BLaER1 treated with 17β-estradiol and CSF1 and Interleukin-3, amounts not matched to agents 10 nM and 100 nM (cell line): ENCODE measurements around the gene MAP3K2.

Experiments used
- H3K27ac ChIP-seq, 11 experiments: shearing (Covaris generic); formaldehyde crosslinking; 2 replicates each; pipeline ENCODE4 v1.8.1; 2022
- H3K27me3 ChIP-seq, 11 experiments: shearing (Covaris generic); formaldehyde crosslinking; 2 replicates each; pipeline ENCODE4 v1.8.1; 2022
- H3K36me3 ChIP-seq, 11 experiments: shearing (Covaris generic); formaldehyde crosslinking; 2 replicates each; pipeline ENCODE4 v1.8.1; 2022
- H3K4me1 ChIP-seq, 10 experiments: shearing (Covaris generic); formaldehyde crosslinking; 2 replicates each; pipeline ENCODE4 v1.8.1; 2022
- H3K4me2 ChIP-seq, 11 experiments: shearing (Covaris generic); formaldehyde crosslinking; 2 replicates each; pipeline ENCODE4 v1.8.1; 2022
- H3K4me3 ChIP-seq, 10 experiments: shearing (Covaris generic); formaldehyde crosslinking; 2 replicates each; pipeline ENCODE4 v1.8.1; 2022
- H3K9ac ChIP-seq, 11 experiments: shearing (Covaris generic); formaldehyde crosslinking; 2 replicates each; pipeline ENCODE4 v1.8.1; 2022
- H3K9me3 ChIP-seq, 11 experiments: shearing (Covaris generic); formaldehyde crosslinking; replicated peaks in 1 of 11; 2 replicates each; pipeline ENCODE4 v1.8.1; 2022
- H4K20me1 ChIP-seq, 11 experiments: shearing (Covaris generic); formaldehyde crosslinking; 2 replicates each; pipeline ENCODE4 v1.8.1; 2022
- Cebpa-rat ChIP-seq, 11 experiments: shearing (Covaris generic); IDR thresholded peaks; 2 replicates each; pipeline ENCODE4 v1.8.1; 2022

The MAP3K2 gene

GRCh38 chr2:127256381-127256780 is 131.4 kb downstream of the MAP3K2 start:
- no peak for TF ChIP-seq Cebpa-rat (IDR thresholded peaks at IDR 0.05)
- Histone ChIP-seq H4K20me1 (peaks cover 0 to 10% (median 0%) of the 10 kb centered on the region in 11 experiments; a peak in 2 of 22 replicates), H3K4me2 (no peak overlapping the region; a peak in 1 of 22 replicates)

DNA sequence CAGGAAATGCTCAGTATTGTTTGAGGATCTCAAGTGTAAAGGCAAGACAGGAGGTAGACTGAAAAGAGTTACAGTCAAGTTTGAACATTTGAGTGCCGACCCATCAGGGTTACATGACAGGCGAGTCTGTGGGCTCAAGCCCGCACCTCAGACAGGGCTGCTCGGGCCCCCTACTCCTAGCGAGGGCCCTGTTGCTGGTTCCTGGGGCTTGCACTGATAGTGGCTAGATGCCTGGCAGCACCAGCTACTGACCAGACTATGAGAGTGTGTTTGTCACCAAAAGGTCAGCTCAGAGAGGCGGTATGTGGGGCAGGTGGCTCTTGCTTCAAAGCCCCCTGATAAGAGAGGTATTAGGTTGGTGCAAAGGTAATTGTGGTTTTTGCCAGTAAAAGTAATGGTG is 132.1 kb downstream of the MAP3K2 start:
- H3K4me1 ChIP-seq = peaks cover 0 to 7% (median 0%) of the 10 kb centered on the region in 10 experiments; a peak in 2 of 20 replicates
- TF ChIP-seq Cebpa-rat (IDR thresholded peaks at IDR 0.05) = no peak
- H3K36me3 ChIP-seq = peaks cover 47 to 67% (median 57%) of the 10 kb centered on the region in 11 experiments
- peaks cover 0 to 10% (median 0%) of the 10 kb centered on the region in 11 experiments; a peak in 2 of 22 replicates for H4K20me1 ChIP-seq
- H3K27ac ChIP-seq = no peak overlapping the region
- H3K27me3 ChIP-seq = no peaks in the 10 kb centered on the region
- H3K9ac ChIP-seq = no peak overlapping the region
- H3K4me3 ChIP-seq = no peak overlapping the region
- H3K4me2 ChIP-seq = no peak overlapping the region
- no peaks in the 10 kb centered on the region for H3K9me3 ChIP-seq

More at GRCh38 chr2:127256381-127256780, 131.4 kb downstream of the MAP3K2 start:
- no peak overlapping the region for H3K4me3 ChIP-seq
- H3K9me3 ChIP-seq = no peaks in the 10 kb centered on the region
- H3K36me3 ChIP-seq = peaks cover 53 to 73% (median 62%) of the 10 kb centered on the region in 11 experiments
- H3K27me3 ChIP-seq = no peaks in the 10 kb centered on the region
- H3K9ac ChIP-seq = no peak overlapping the region
- peaks cover 0 to 7% (median 0%) of the 10 kb centered on the region in 10 experiments; a peak in 2 of 20 replicates for H3K4me1 ChIP-seq
- H3K27ac ChIP-seq = no peak overlapping the region

DNA sequence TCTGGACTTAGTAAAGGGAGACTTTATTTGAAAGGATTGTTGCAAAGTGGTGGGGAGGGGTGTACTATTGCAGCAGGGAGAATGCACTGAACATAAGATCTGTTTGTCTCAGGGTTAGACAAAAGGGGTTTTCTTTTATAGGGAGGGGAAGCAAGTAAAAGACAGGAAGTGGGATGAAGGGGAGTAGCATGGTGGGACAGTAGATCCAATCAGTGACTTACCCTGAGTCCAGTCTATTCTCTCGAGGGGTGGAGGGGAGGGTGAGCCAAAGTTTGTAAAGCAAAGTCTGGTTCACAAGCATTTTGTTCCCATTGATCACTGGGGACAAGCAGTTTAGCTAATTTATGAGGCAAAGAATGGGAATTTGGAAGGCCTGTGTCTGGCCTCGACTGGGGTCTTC is 132.6 kb downstream of the MAP3K2 start:
- Histone ChIP-seq H3K4me1 (peaks cover 0 to 7% (median 0%) of the 10 kb centered on the region in 10 experiments; a peak in 2 of 20 replicates), H4K20me1 (peaks cover 0 to 10% (median 0%) of the 10 kb centered on the region in 11 experiments; a peak in 2 of 22 replicates), H3K27ac (no peak overlapping the region), H3K4me2 (no peak overlapping the region), H3K27me3 (no peaks in the 10 kb centered on the region), H3K36me3 (peaks cover 41 to 61% (median 51%) of the 10 kb centered on the region in 11 experiments), H3K9me3 (no peaks in the 10 kb centered on the region), H3K9ac (no peak overlapping the region), H3K4me3 (no peak overlapping the region)
- TF ChIP-seq Cebpa-rat (IDR thresholded peaks at IDR 0.05) = no peak

GRCh38 chr2:127254386-127254981 is 133.3 kb downstream of the MAP3K2 start:
- TF ChIP-seq Cebpa-rat (IDR thresholded peaks at IDR 0.05) = no peak
- H3K36me3 ChIP-seq = peaks cover 34 to 54% (median 45%) of the 10 kb centered on the region in 11 experiments
- no peak overlapping the region for H3K9ac ChIP-seq
- H3K4me3 ChIP-seq = no peak overlapping the region
- H4K20me1 ChIP-seq = peaks cover 0 to 8% (median 0%) of the 10 kb centered on the region in 11 experiments; a peak in 2 of 22 replicates
- H3K9me3 ChIP-seq = no peaks in the 10 kb centered on the region
- H3K27ac ChIP-seq = no peak overlapping the region
- no peak overlapping the region for H3K4me2 ChIP-seq
- H3K27me3 ChIP-seq = no peaks in the 10 kb centered on the region
- peaks cover 0 to 7% (median 0%) of the 10 kb centered on the region in 10 experiments; a peak in 2 of 20 replicates for H3K4me1 ChIP-seq
